ENCODE data around the gene PDIA3.
"Not testable (repeated sequence)": the region's sequence is repeated elsewhere in the genome, so short reads cannot be mapped to it uniquely, and the experiment has no call there.

Gene PDIA3

GRCh38 chr15:43776718-43777266, 30.6 kb downstream of the PDIA3 start, which contains the start of gene ELL3:
TSS of gene ELL3 (minus strand) at chr15:43776966. CDS start at chr15:43776901, 65 bp downstream.
- DNase-seq, result peak; percentile 71

- DNase-seq, result peak; percentile 80
Measured at GRCh38 chr15:43777267-43777914, 31.2 kb downstream of the PDIA3 start.

- DNase-seq, result no peak
Measured at GRCh38 chr15:43779016-43779415, 32.8 kb downstream of the PDIA3 start.

GRCh38 chr15:43789409-43789808, 43.2 kb downstream of the PDIA3 start:
- no peak for DNase-seq

GRCh38 chr15:43791993-43792760, 45.9 kb downstream of the PDIA3 start, which contains the start of gene SERF2:
TSS of gene SERF2 (plus strand) at chr15:43792320. CDS start at chr15:43792377, 57 bp downstream.
- peak; percentile 97 for DNase-seq

GRCh38 chr15:43792761-43793476, 46.7 kb downstream of the PDIA3 start:
- peak; percentile 19 for DNase-seq

GRCh38 chr15:43793647-43794046, 47.4 kb downstream of the PDIA3 start:
- no peak for DNase-seq

- no peak for DNase-seq
Measured at GRCh38 chr15:43794269-43795037, 48.2 kb downstream of the PDIA3 start.

- no peak for DNase-seq
Measured at GRCh38 chr15:43795197-43795596, 49.0 kb downstream of the PDIA3 start.

GRCh38 chr15:43795997-43796396, 49.8 kb downstream of the PDIA3 start:
- no peak for DNase-seq

- no peak for DNase-seq
Measured at GRCh38 chr15:43796566-43796965, 50.3 kb downstream of the PDIA3 start.

GRCh38 chr15:43799209-43799944, 53.1 kb downstream of the PDIA3 start:
- DNase-seq, result no peak

- DNase-seq, result no peak
Measured at GRCh38 chr15:43799945-43800285, 53.7 kb downstream of the PDIA3 start, which contains the start of gene SERINC4. TSS of gene SERINC4 (minus strand) at chr15:43800220. CDS start at chr15:43799986, 234 bp downstream.

GRCh38 chr15:43800286-43801141, 54.3 kb downstream of the PDIA3 start, which contains the start of gene HYPK:
TSS of gene HYPK (plus strand) at chr15:43800599. CDS start at chr15:43800623, 24 bp downstream.
- peak; percentile 84 for DNase-seq

- not testable (repeated sequence) for DNase-seq
Measured at GRCh38 chr15:43802676-43803075, 56.4 kb downstream of the PDIA3 start.

- no peak for DNase-seq
Measured at GRCh38 chr15:43808435-43808950, 62.3 kb downstream of the PDIA3 start.

- no peak for DNase-seq
Measured at GRCh38 chr15:43808960-43809678, 62.9 kb downstream of the PDIA3 start.

- not testable (repeated sequence) for DNase-seq
Measured at GRCh38 chr15:43815064-43815463, 68.8 kb downstream of the PDIA3 start.

- no peak for DNase-seq
Measured at GRCh38 chr15:43821505-43821904, 75.3 kb downstream of the PDIA3 start.

All from RPMI8226 (cell line).